ACC112 (cell line): Measurements from ENCODE around the gene GRIP2.

ENCODE experiments used
- H2AFZ ChIP-seq: fragments of 200-600 bp; sonication (generic); one replicate; pipeline ENCODE4 v1.6.0; 2017; ENCODE audit warnings: antibody characterized with exemption, low read length; ENCODE audit not compliant: unreplicated experiment
- H3K27ac ChIP-seq: fragments of 200-600 bp; sonication (generic); 2 replicates; pipeline ENCODE4 v1.5.1; 2014; ENCODE audit warnings: low read depth, mild to moderate bottlenecking, antibody characterized with exemption, low read length, moderate library complexity
- H3K27me3 ChIP-seq: fragments of 200-600 bp; sonication (generic); 2 replicates; pipeline ENCODE4 v1.6.1; 2014; ENCODE audit warnings: mild to moderate bottlenecking, antibody characterized with exemption, low read length, moderate library complexity, mixed read lengths; ENCODE audit not compliant: insufficient read depth
- H3K36me3 ChIP-seq: fragments of 200-600 bp; sonication (generic); 2 replicates; pipeline ENCODE4 v1.6.1; 2016; ENCODE audit warnings: mild to moderate bottlenecking, antibody characterized with exemption, low read length, moderate library complexity, mixed read lengths; ENCODE audit not compliant: insufficient read depth
- H3K4me1 ChIP-seq: fragments of 200-600 bp; sonication (generic); one replicate; pipeline ENCODE4 v1.6.1; 2016; ENCODE audit warnings: low read length, mixed read lengths; ENCODE audit not compliant: insufficient read depth, unreplicated experiment, control insufficient read depth
- H3K4me3 ChIP-seq: fragments of 200-600 bp; sonication (generic); 2 replicates; pipeline ENCODE4 v1.5.1; 2014; ENCODE audit warnings: mild to moderate bottlenecking, low read depth, low read length
- H3K79me2 ChIP-seq: fragments of 200-600 bp; sonication (generic); one replicate; pipeline ENCODE4 v1.6.0; 2016; ENCODE audit warnings: low read length; ENCODE audit not compliant: control insufficient read depth, unreplicated experiment, insufficient read depth

GRIP2 gene

DNA sequence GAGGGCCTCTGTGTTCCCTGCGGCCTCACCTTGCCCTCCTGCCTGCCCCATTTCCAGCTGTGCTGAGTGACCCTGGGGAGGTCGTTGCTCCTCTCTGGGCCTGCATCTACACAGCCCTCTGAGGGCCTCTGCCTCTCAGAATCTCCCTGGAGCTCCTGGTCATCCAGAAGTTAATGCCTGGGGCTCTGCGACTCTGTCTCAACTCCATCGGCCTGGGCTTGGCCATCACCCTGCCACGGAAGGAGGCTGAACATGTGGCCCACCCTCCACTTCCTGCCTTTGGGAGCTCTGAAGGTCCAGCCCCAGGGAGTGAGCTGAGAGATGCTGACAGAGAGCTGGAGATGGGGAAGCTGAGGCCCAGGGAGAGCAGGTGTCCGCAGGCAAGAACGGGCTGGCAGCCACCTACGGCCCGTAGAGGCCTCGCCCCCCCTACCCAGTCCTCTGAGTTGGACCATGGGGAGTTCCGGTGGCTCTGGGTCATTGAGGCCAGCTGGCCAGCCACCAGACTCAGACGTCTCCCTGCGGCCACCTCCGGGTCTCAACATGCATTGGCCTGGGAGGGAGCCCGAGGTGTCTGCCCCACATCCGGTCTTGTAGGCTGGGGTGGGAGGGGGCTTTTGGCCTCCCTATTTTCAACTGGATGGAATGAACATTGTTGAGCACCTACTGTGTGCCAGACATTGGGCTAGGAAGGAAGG is 34.2 kb downstream of the GRIP2 start:
- Histone ChIP-seq H3K27ac (no peak overlapping the region), H3K79me2 (no peaks in the 10 kb centered on the region), H2AFZ (no peak overlapping the region)

GRCh38 chr3:14505001-14505802 is 34.9 kb downstream of the GRIP2 start:
- Histone ChIP-seq H3K4me3 (no peak overlapping the region), H3K36me3 (no peaks in the 10 kb centered on the region), H3K27ac (no peak overlapping the region), H3K27me3 (peaks cover 2% of the 10 kb centered on the region; the same call in 1 of the 2 replicates), H3K4me1 (no peaks in the 10 kb centered on the region), H2AFZ (no peak overlapping the region), H3K79me2 (no peaks in the 10 kb centered on the region)

More for the DNA sequence above, 34.2 kb downstream of the GRIP2 start:
- Histone ChIP-seq H3K27me3 (no peaks in the 10 kb centered on the region), H3K4me3 (no peak overlapping the region), H3K4me1 (no peaks in the 10 kb centered on the region), H3K36me3 (no peaks in the 10 kb centered on the region)

GRCh38 chr3:14503706-14504065 is 36.5 kb downstream of the GRIP2 start:
- H3K4me3 ChIP-seq = no peak overlapping the region
- no peaks in the 10 kb centered on the region for H3K36me3 ChIP-seq
- H3K4me1 ChIP-seq = no peaks in the 10 kb centered on the region
- H3K27me3 ChIP-seq = peaks cover 9% of the 10 kb centered on the region; the same call in 1 of the 2 replicates
- H3K79me2 ChIP-seq = no peaks in the 10 kb centered on the region
- no peak overlapping the region for H3K27ac ChIP-seq
- H2AFZ ChIP-seq = no peak overlapping the region

GRCh38 chr3:14503033-14503705 is 37.0 kb downstream of the GRIP2 start:
- H3K4me3 ChIP-seq = no peak overlapping the region
- peaks cover 13% of the 10 kb centered on the region; the same call in 1 of the 2 replicates for H3K27me3 ChIP-seq
- H2AFZ ChIP-seq = no peak overlapping the region
- H3K4me1 ChIP-seq = no peaks in the 10 kb centered on the region
- no peak overlapping the region for H3K27ac ChIP-seq
- H3K36me3 ChIP-seq = no peaks in the 10 kb centered on the region
- H3K79me2 ChIP-seq = no peaks in the 10 kb centered on the region

GRCh38 chr3:14502472-14502871 is 37.7 kb downstream of the GRIP2 start:
- Histone ChIP-seq H3K27ac (no peak overlapping the region), H3K79me2 (no peaks in the 10 kb centered on the region), H3K4me3 (no peak overlapping the region), H3K27me3 (peaks cover 13% of the 10 kb centered on the region; the same call in 1 of the 2 replicates), H2AFZ (no peak overlapping the region), H3K36me3 (no peaks in the 10 kb centered on the region), H3K4me1 (no peaks in the 10 kb centered on the region)

DNA sequence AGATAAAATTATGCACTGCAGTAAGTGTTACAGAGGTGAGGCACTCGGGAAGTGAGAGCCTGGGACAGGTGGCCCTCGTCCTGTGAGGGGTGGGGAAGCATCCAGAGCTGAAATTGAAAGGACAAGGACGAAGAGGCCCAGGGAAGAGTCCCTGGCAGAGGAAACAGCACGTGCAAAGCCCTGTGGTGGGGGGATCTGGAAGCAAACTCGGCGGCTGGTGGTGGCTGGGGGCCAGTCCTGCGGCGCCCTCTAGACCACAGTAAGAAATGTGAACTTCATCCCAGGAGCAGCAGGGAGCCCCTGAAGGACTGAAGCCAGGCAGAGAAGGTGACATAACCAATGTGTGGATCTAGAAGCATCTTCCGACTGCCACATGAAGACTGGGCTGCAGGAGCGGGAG is 42.8 kb downstream of the GRIP2 start:
- Histone ChIP-seq H3K4me1 (no peaks in the 10 kb centered on the region), H2AFZ (no peak overlapping the region)

GRCh38 chr3:14496351-14496750 is 43.8 kb downstream of the GRIP2 start:
- Histone ChIP-seq H3K4me1 (no peaks in the 10 kb centered on the region), H3K27ac (no peak overlapping the region), H3K79me2 (no peaks in the 10 kb centered on the region), H3K36me3 (no peaks in the 10 kb centered on the region), H3K4me3 (no peak overlapping the region), H3K27me3 (peaks cover 13% of the 10 kb centered on the region; the same call in 1 of the 2 replicates), H2AFZ (no peak overlapping the region)

More for the DNA sequence above, 42.8 kb downstream of the GRIP2 start:
- Histone ChIP-seq H3K27ac (no peak overlapping the region), H3K79me2 (no peaks in the 10 kb centered on the region), H3K4me3 (no peak overlapping the region), H3K27me3 (peaks cover 13% of the 10 kb centered on the region; the same call in 1 of the 2 replicates), H3K36me3 (no peaks in the 10 kb centered on the region)

GRCh38 chr3:14494973-14495300 is 45.2 kb downstream of the GRIP2 start:
- H3K27me3 ChIP-seq = peaks cover 8% of the 10 kb centered on the region; the same call in 1 of the 2 replicates
- no peak overlapping the region for H3K4me3 ChIP-seq
- H3K79me2 ChIP-seq = no peaks in the 10 kb centered on the region
- H3K27ac ChIP-seq = no peak overlapping the region
- H3K36me3 ChIP-seq = no peaks in the 10 kb centered on the region
- no peak overlapping the region for H2AFZ ChIP-seq
- no peaks in the 10 kb centered on the region for H3K4me1 ChIP-seq

DNA sequence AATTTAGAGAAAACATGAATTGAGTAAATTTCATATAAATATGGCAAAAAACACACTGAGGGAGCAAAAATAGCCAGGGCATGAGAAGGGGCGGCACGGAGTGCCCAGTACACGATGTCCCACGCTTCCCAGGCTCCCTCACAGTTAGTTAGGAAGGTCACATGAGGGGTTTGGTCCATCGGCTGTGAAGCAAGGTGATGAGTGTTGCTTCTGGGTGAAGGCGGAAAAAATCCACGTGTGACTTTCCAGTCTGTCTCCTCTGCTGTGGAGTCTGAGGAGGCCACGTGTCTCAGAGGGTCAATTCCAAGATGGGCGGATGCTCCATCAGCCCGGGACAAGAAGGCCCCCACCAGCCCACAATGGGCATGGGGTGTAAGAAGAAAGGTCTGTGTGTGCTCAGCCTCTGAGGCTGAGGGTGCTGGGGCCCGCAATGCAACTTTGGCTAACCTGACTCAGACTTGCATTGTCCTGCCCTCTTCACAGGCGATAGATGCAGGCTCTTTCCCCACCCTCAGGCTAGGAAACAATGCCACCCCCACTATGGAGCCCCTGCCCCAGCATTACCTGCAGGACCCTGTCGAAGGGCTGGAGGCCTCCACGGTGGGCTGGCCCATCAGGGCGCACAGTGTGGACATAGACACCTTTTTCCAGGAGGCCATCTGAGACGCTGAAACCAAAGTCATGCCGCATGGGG is 45.7 kb downstream of the GRIP2 start:
- Histone ChIP-seq H3K4me3 (no peak overlapping the region), H3K79me2 (no peaks in the 10 kb centered on the region), H2AFZ (no peak overlapping the region), H3K27ac (no peak overlapping the region), H3K27me3 (peaks cover 7% of the 10 kb centered on the region; the same call in 1 of the 2 replicates), H3K36me3 (no peaks in the 10 kb centered on the region), H3K4me1 (no peaks in the 10 kb centered on the region)
